GM06990 (cell line): ENCODE measurements around the gene FGF6.
"Not testable (repeated sequence)": the region's sequence is repeated elsewhere in the genome, so short reads cannot be mapped to it uniquely, and the experiment has no call there.

Experiments
- DNase-seq: peaks from one replicate; pipeline ENCODE4 v3.0.0-alpha.2; 2011; ENCODE audit not compliant: insufficient read length; ENCODE audit errors: extremely low read depth
- H3K27me3 ChIP-seq: replicated peaks from 2 replicates; pipeline ENCODE4 v1.6.0; 2011; ENCODE audit warnings: low read length; ENCODE audit not compliant: control insufficient read depth, insufficient read depth
- H3K36me3 ChIP-seq: 2 replicates; pipeline ENCODE4 v1.5.1; 2011; ENCODE audit warnings: low read length; ENCODE audit not compliant: control insufficient read depth, insufficient read depth
- H3K4me3 ChIP-seq: replicated peaks from 2 replicates; pipeline ENCODE4 v1.5.1; 2011; ENCODE audit warnings: low read depth, mild to moderate bottlenecking, control low read depth, low read length
- TF ChIP-seq, protein P1 (sequence below): IDR thresholded peaks from 2 replicates; pipeline ENCODE4 v1.5.1; 2011; ENCODE audit warnings: low read length, control low read depth, mild to moderate bottlenecking, inconsistent platforms; ENCODE audit not compliant: insufficient read depth, poor library complexity, severe bottlenecking

The FGF6 gene

GRCh38 chr12:4416276-4416675 is 29.3 kb downstream of the FGF6 start:
- peaks cover 1% of the 10 kb centered on the region for H3K27me3 ChIP-seq
- H3K36me3 ChIP-seq, result no peaks in the 10 kb centered on the region
- TF ChIP-seq, protein P1, sequence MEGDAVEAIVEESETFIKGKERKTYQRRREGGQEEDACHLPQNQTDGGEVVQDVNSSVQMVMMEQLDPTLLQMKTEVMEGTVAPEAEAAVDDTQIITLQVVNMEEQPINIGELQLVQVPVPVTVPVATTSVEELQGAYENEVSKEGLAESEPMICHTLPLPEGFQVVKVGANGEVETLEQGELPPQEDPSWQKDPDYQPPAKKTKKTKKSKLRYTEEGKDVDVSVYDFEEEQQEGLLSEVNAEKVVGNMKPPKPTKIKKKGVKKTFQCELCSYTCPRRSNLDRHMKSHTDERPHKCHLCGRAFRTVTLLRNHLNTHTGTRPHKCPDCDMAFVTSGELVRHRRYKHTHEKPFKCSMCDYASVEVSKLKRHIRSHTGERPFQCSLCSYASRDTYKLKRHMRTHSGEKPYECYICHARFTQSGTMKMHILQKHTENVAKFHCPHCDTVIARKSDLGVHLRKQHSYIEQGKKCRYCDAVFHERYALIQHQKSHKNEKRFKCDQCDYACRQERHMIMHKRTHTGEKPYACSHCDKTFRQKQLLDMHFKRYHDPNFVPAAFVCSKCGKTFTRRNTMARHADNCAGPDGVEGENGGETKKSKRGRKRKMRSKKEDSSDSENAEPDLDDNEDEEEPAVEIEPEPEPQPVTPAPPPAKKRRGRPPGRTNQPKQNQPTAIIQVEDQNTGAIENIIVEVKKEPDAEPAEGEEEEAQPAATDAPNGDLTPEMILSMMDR, result no peak
- H3K4me3 ChIP-seq, result no peak overlapping the region
- DNase-seq, result no peak

- TF ChIP-seq, protein P1, result no peak
- DNase-seq, result no peak
- peaks cover 1% of the 10 kb centered on the region for H3K27me3 ChIP-seq
- H3K4me3 ChIP-seq, result no peak overlapping the region
- H3K36me3 ChIP-seq, result no peaks in the 10 kb centered on the region
Observed at GRCh38 chr12:4412465-4412864, 33.1 kb downstream of the FGF6 start.

GRCh38 chr12:4412056-4412455 is 33.6 kb downstream of the FGF6 start:
- TF ChIP-seq, protein P1, result no peak

GRCh38 chr12:4407136-4407535 is 38.5 kb downstream of the FGF6 start:
- Histone ChIP-seq H3K4me3 (no peak overlapping the region), H3K27me3 (no peaks in the 10 kb centered on the region), H3K36me3 (no peaks in the 10 kb centered on the region)
- no peak for DNase-seq
- TF ChIP-seq, protein P1, result no peak

More at GRCh38 chr12:4412056-4412455, 33.6 kb downstream of the FGF6 start:
- H3K27me3 ChIP-seq, result peaks cover 1% of the 10 kb centered on the region; the same call in 1 of the 2 replicates
- H3K4me3 ChIP-seq, result no peak overlapping the region
- no peaks in the 10 kb centered on the region for H3K36me3 ChIP-seq
- DNase-seq, result no peak

DNA sequence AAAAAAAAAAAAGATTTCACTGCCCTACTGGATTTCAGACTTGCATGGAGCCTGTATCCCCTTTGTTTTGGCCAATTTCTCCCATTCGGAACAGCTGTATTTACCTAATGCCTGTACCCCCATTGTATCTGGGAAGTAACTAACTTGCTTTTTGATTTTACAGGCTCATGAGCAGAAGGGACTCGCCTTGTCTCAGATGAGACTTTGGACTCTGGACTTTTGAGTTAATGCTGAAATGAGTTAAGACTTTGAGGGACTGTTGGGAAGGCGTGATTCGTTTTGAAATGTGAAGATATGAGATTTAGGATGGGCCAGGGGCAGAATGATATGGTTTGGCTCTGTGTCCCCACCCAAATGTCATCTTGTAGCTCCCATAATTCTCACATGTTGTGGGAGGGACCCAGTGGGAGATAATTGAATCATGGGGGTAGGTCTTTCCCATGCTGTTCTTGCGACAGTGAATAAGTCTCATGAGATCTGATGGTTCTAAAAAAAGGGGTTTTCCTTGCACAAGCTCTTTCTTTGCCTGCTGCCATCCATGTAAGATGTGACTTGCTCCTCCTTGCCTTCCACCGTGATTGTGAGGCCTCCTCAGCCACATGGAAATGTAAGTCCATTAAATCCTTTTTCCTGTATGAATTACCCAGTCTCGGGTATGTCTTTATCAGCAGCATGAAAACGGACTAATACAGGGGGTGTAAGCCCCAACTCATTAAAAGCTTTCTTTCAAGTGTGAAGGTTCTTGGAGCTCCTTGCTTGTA is 40.6 kb downstream of the FGF6 start:
- H3K4me3 ChIP-seq, H3K36me3 ChIP-seq, H3K27me3 ChIP-seq, DNase-seq: not testable (repeated sequence)

DNA sequence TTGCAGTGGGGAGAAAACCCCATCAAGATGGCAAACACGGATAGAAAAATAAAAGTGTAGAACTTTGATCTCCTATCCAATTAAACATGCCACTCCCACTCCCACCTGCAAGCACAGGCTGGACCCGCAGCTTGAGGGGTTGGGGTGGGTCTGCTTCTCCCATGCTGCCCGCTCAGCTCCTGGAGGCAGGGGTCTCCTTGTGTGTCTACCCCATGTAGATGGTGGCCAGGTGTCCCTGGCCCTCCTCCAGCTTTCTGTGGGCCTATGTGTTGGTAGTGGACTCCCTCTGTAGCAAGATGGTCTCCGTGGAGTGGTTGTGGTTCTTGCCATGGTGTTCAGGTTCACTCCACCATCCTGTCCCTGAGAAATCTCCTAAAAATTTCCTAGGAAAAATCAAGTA is 42.6 kb downstream of the FGF6 start:
- H3K36me3 ChIP-seq, result no peaks in the 10 kb centered on the region
- TF ChIP-seq, protein P1, result no peak
- no peaks in the 10 kb centered on the region for H3K27me3 ChIP-seq
- H3K4me3 ChIP-seq, result no peak overlapping the region
- DNase-seq, result no peak
